CD4-positive, CD25-positive, alpha-beta regulatory T cell (primary cell): ENCODE measurements around the gene BOLA3. TPM values are rescaled to one million over a fixed set of nuclear protein-coding genes. Genes with fewer than 3 reads are reported as not detected.
A peak's percentile ranks its signal among the peaks of the same experiment; 100 is the strongest.

Experiments
- ATAC-seq, 2 donors: fragments of 150-1000 bp; cut with Tn5 transposase; one replicate each; pipeline ENCODE4 v1.10.0; 2021; ENCODE audit warnings: low read depth in 2 of 2, moderate number of reproducible peaks in 2 of 2, moderate library complexity in 1 of 2
- DNase-seq, 3 donors: peaks; one replicate each; pipeline versions ENCODE4 v3.0.0 to v3.0.0-alpha.2; 2012 to 2022; ENCODE audit warnings: mixed read lengths in 1 of 3
- H3K27ac ChIP-seq: one replicate; pipeline ENCODE4 v1.7.0; 2013; ENCODE audit warnings: mild to moderate bottlenecking, low read length; ENCODE audit not compliant: insufficient read depth, poor library complexity, severe bottlenecking
- H3K27me3 ChIP-seq: one replicate; pipeline ENCODE4 v1.7.0; 2013; ENCODE audit warnings: low read length; ENCODE audit not compliant: control insufficient read depth, insufficient read depth
- H3K36me3 ChIP-seq: one replicate; pipeline ENCODE4 v1.7.0; 2013; ENCODE audit warnings: mild to moderate bottlenecking, low read length, moderate library complexity; ENCODE audit not compliant: control insufficient read depth, insufficient read depth
- H3K4me1 ChIP-seq: 2 replicates; pipeline ENCODE4 v1.7.0; 2013; ENCODE audit warnings: mild to moderate bottlenecking, low read length; ENCODE audit not compliant: insufficient read depth, control insufficient read depth, poor library complexity, severe bottlenecking
- H3K4me3 ChIP-seq: one replicate; pipeline ENCODE4 v1.7.0; 2013; ENCODE audit warnings: low read depth, mild to moderate bottlenecking, low read length, moderate library complexity
- H3K9me3 ChIP-seq, 2 experiments: 1 replicate in 1 of 2; 2 replicates in 1 of 2; pipeline ENCODE4 v1.7.0; 2013; ENCODE audit warnings: low read length in 2 of 2, mild to moderate bottlenecking in 1 of 2, moderate library complexity in 1 of 2; ENCODE audit not compliant: control insufficient read depth in 2 of 2
- H3K27ac Mint-ChIP-seq, 3 donors: one replicate each; pipeline ENCODE4 v1.8.0; 2020 to 2022; ENCODE audit warnings: mild to moderate bottlenecking in 3 of 3, mixed read lengths in 3 of 3, moderate library complexity in 2 of 3
- H3K27me3 Mint-ChIP-seq: one replicate; pipeline ENCODE4 v1.8.0; 2022; ENCODE audit warnings: mild to moderate bottlenecking, mixed read lengths
- H3K36me3 Mint-ChIP-seq: one replicate; pipeline ENCODE4 v1.8.0; 2020; ENCODE audit warnings: mixed read lengths
- H3K4me1 Mint-ChIP-seq, 4 donors: one replicate each; pipeline ENCODE4 v1.8.0; 2020 to 2022; ENCODE audit warnings: mixed read lengths in 4 of 4, mild to moderate bottlenecking in 1 of 4
- H3K4me3 Mint-ChIP-seq, 4 donors: one replicate each; pipeline ENCODE4 v1.8.0; 2020 to 2022; ENCODE audit warnings: mild to moderate bottlenecking in 4 of 4, mixed read lengths in 4 of 4, moderate library complexity in 3 of 4
- H3K9me3 Mint-ChIP-seq, 7 donors: one replicate each; pipeline ENCODE4 v1.8.0; 2020 to 2022; ENCODE audit warnings: mixed read lengths in 7 of 7, mild to moderate bottlenecking in 3 of 7, moderate library complexity in 2 of 7
- polyA plus RNA-seq, 4 donors: library from polyadenylated mRNA; unstranded; fragments of 300-500 nt; fragmentation: Illumina TruSeq; gene quantifications; one replicate each; pipeline ENCODE4 v1.2.3, GENCODE V29; 2021
- total RNA-seq: library from RNA; stranded (reverse); gene quantifications from one replicate; pipeline ENCODE4 v1.2.3, GENCODE V29; 2022

BOLA3 gene
- total and polyA plus RNA-seq, 5 donors from 2014 or later = 12.1 to 76.4 (median 63.0) TPM

DNA sequence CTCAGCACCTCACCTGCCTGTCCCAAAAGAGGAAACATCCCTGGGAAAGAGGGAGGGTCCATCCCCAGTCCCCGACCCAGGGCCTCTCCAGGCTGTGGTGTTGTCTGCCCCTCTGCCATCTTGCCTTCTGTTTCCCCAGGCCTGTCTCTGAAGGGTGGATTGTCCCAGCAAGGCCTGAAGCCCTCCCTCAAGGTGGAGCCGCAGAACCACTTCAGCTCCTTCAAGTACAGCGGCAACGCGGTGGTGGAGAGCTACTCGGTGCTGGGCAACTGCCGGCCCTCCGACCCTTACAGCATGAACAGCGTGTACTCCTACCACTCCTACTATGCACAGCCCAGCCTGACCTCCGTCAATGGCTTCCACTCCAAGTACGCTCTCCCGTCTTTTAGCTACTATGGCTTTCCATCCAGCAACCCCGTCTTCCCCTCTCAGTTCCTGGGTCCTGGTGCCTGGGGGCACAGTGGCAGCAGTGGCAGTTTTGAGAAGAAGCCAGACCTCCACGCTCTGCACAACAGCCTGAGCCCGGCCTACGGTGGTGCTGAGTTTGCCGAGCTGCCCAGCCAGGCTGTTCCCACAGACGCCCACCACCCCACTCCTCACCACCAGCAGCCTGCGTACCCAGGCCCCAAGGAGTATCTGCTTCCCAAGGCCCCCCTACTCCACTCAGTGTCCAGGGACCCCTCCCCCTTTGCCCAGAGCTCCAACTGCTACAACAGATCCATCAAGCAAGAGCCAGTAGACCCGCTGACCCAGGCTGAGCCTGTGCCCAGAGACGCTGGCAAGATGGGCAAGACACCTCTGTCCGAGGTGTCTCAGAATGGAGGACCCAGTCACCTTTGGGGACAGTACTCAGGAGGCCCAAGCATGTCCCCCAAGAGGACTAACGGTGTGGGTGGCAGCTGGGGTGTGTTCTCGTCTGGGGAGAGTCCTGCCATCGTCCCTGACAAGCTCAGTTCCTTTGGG is 47.2 kb downstream of the BOLA3 start:
- no peaks in the 10 kb centered on the region for H3K27me3 ChIP-seq
- Mint-ChIP-seq H3K4me1 (peaks cover 0 to 7% (median 1%) of the 10 kb centered on the region in 4 donors), H3K9me3 (no peaks in the 10 kb centered on the region), H3K4me3 (no peak overlapping the region), H3K27ac (no peak overlapping the region), H3K36me3 (peaks cover 31% of the 10 kb centered on the region), H3K27me3 (no peaks in the 10 kb centered on the region)
- no peaks in the 10 kb centered on the region for H3K9me3 ChIP-seq
- no peak overlapping the region for H3K27ac ChIP-seq
- ATAC-seq (no peak), DNase-seq (no peak)
- peaks cover 52% of the 10 kb centered on the region for H3K36me3 ChIP-seq
- no peak overlapping the region for H3K4me3 ChIP-seq
- H3K4me1 ChIP-seq = no peaks in the 10 kb centered on the region

DNA sequence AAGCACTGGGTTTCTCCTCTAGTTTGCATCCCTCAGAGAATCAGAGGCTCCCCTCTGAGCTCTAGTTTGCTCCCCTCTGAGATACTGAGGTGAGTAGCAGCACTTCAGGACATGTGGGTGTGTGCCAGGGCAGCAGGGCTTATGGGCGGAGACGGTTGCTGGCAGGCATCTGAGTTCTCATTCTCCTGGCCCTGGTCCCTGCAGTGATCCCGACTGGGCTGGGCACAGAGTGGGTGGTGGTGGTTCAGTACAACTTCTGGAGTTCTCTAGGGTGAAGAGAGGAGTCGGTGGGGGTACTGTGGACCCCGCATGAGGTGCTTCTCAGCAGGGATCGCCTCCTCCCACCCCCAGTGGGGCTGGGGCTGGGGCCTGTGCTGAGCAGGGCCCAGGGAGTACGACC is 47.9 kb downstream of the BOLA3 start:
- no peaks in the 10 kb centered on the region for H3K27me3 Mint-ChIP-seq
- Histone ChIP-seq H3K4me1 (no peaks in the 10 kb centered on the region), H3K36me3 (peaks cover 57% of the 10 kb centered on the region), H3K27ac (no peak overlapping the region), H3K9me3 (no peaks in the 10 kb centered on the region), H3K27me3 (no peaks in the 10 kb centered on the region), H3K4me3 (no peak overlapping the region)
- H3K4me3 Mint-ChIP-seq = no peak overlapping the region
- no peak overlapping the region for H3K27ac Mint-ChIP-seq
- ATAC-seq (no peak), DNase-seq (no peak)
- peaks cover 0 to 3% (median 1%) of the 10 kb centered on the region in 4 donors for H3K4me1 Mint-ChIP-seq
- no peaks in the 10 kb centered on the region for H3K9me3 Mint-ChIP-seq
- peaks cover 34% of the 10 kb centered on the region for H3K36me3 Mint-ChIP-seq

GRCh38 chr2:74099271-74099670 is 48.4 kb downstream of the BOLA3 start:
- no peak for DNase-seq
- H3K27me3 Mint-ChIP-seq = no peaks in the 10 kb centered on the region
- no peak for ATAC-seq
- H3K9me3 ChIP-seq = no peaks in the 10 kb centered on the region
- H3K27ac Mint-ChIP-seq = no peak overlapping the region
- no peaks in the 10 kb centered on the region for H3K4me1 ChIP-seq
- H3K27ac ChIP-seq = no peak overlapping the region
- H3K36me3 ChIP-seq = peaks cover 62% of the 10 kb centered on the region
- no peak overlapping the region for H3K4me3 ChIP-seq
- H3K27me3 ChIP-seq = no peaks in the 10 kb centered on the region
- H3K4me1 Mint-ChIP-seq = peaks cover 0 to 3% (median 0%) of the 10 kb centered on the region in 4 donors
- H3K9me3 Mint-ChIP-seq = no peaks in the 10 kb centered on the region
- no peak overlapping the region for H3K4me3 Mint-ChIP-seq
- peaks cover 35% of the 10 kb centered on the region for H3K36me3 Mint-ChIP-seq

- Histone ChIP-seq H3K27ac (no peak overlapping the region), H3K4me1 (no peaks in the 10 kb centered on the region), H3K36me3 (peaks cover 67% of the 10 kb centered on the region), H3K27me3 (no peaks in the 10 kb centered on the region), H3K4me3 (no peak overlapping the region), H3K9me3 (no peaks in the 10 kb centered on the region)
- Mint-ChIP-seq H3K4me3 (no peak overlapping the region), H3K36me3 (peaks cover 38% of the 10 kb centered on the region), H3K9me3 (no peaks in the 10 kb centered on the region), H3K4me1 (peaks cover 0 to 3% (median 0%) of the 10 kb centered on the region in 4 donors), H3K27ac (peak overlapping the region in 1 of 3 donors; percentile 0), H3K27me3 (no peaks in the 10 kb centered on the region)
- ATAC-seq = no peak
- DNase-seq = no peak
These were observed 50.1 kb downstream of the BOLA3 start for GRCh38 chr2:74097574-74097973.

GRCh38 chr2:74096052-74096451 is 51.7 kb downstream of the BOLA3 start:
- H3K9me3 Mint-ChIP-seq = no peaks in the 10 kb centered on the region
- H3K36me3 ChIP-seq = peaks cover 70% of the 10 kb centered on the region

GRCh38 chr2:74095632-74096031 is 52.1 kb downstream of the BOLA3 start:
- no peaks in the 10 kb centered on the region for H3K27me3 ChIP-seq
- no peaks in the 10 kb centered on the region for H3K9me3 ChIP-seq
- no peak overlapping the region for H3K27ac ChIP-seq
- DNase-seq (no peak), ATAC-seq (no peak)
- Mint-ChIP-seq H3K4me3 (no peak overlapping the region), H3K9me3 (no peaks in the 10 kb centered on the region), H3K27ac (no peak overlapping the region), H3K27me3 (no peaks in the 10 kb centered on the region), H3K36me3 (peaks cover 48% of the 10 kb centered on the region), H3K4me1 (peaks cover 0 to 3% (median 0%) of the 10 kb centered on the region in 4 donors)
- H3K4me1 ChIP-seq = no peaks in the 10 kb centered on the region
- peaks cover 70% of the 10 kb centered on the region for H3K36me3 ChIP-seq
- no peak overlapping the region for H3K4me3 ChIP-seq

More at GRCh38 chr2:74096052-74096451, 51.7 kb downstream of the BOLA3 start:
- H3K4me3 ChIP-seq = no peak overlapping the region
- DNase-seq (no peak), ATAC-seq (no peak)
- no peaks in the 10 kb centered on the region for H3K4me1 ChIP-seq
- Mint-ChIP-seq H3K27ac (no peak overlapping the region), H3K4me3 (no peak overlapping the region), H3K36me3 (peaks cover 46% of the 10 kb centered on the region), H3K27me3 (no peaks in the 10 kb centered on the region), H3K4me1 (peaks cover 0 to 3% (median 0%) of the 10 kb centered on the region in 4 donors)
- no peaks in the 10 kb centered on the region for H3K27me3 ChIP-seq
- H3K27ac ChIP-seq = no peak overlapping the region
- no peaks in the 10 kb centered on the region for H3K9me3 ChIP-seq

GRCh38 chr2:74094291-74094690 is 53.4 kb downstream of the BOLA3 start:
- Mint-ChIP-seq H3K27me3 (no peaks in the 10 kb centered on the region), H3K27ac (peak overlapping the region in 2 of 3 donors; percentile 75 to 82), H3K4me3 (no peak overlapping the region), H3K4me1 (peaks cover 0 to 3% (median 0%) of the 10 kb centered on the region in 4 donors), H3K36me3 (peaks cover 52% of the 10 kb centered on the region), H3K9me3 (no peaks in the 10 kb centered on the region)
- ATAC-seq = no peak
- H3K36me3 ChIP-seq = peaks cover 70% of the 10 kb centered on the region
- H3K27ac ChIP-seq = no peak overlapping the region
- no peaks in the 10 kb centered on the region for H3K4me1 ChIP-seq
- DNase-seq = no peak
- no peaks in the 10 kb centered on the region for H3K27me3 ChIP-seq
- H3K4me3 ChIP-seq = no peak overlapping the region
- H3K9me3 ChIP-seq = no peaks in the 10 kb centered on the region
